ENCODE results near the gene AQP11.
"Not testable (repeated sequence)": the region's sequence is repeated elsewhere in the genome, so short reads cannot be mapped to it uniquely, and the experiment has no call there.

AQP11 gene

GRCh38 chr11:77589521-77590193 lies at the start of gene AQP11:
Gene AQP11 (plus strand): TSS chr11:77589953. CDS start chr11:77589993, 40 bp downstream.
- DNase-seq: peak; percentile 82

- DNase-seq: no peak
These were observed 47.5 kb upstream of the AQP11 start for GRCh38 chr11:77542296-77542695.

DNA sequence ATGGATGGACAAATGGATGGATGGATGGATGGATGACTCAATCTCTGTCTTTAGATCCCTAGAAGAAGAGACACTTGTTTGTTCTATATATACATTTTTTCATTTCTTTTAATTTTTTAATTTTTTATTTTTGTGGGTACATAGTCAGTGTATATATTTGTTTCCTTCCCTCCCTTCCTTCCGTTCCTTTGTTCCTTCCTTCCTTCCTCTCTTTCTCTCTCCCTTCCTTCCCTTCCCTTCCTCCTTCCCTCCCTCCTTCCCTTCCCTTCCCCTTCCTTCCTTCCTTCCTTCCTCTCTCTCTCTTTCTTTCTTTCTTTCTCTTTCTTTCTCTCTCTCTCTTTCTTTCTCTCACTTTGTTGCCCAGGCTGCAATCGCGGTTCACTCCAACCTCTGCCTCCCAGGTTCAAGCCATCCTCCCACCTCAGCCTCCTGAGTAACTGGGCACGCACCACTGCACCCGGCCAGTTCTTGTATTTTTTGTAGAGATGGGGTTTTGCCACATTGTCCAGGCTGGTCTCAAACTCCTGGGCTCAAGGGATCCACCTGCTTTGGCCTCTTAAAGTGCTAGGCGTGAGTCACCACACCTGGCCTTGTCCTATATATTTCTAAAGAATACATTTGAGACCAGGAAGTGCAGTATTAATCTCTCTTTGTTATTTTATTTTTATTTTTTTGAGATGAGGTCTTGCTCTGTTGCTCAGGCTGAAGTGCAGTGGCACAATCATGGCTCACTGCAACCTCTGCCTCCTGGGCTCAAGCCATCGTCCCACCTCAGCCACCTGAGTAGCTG lies 42.5 kb upstream of the AQP11 start:
- no peak for DNase-seq

DNA sequence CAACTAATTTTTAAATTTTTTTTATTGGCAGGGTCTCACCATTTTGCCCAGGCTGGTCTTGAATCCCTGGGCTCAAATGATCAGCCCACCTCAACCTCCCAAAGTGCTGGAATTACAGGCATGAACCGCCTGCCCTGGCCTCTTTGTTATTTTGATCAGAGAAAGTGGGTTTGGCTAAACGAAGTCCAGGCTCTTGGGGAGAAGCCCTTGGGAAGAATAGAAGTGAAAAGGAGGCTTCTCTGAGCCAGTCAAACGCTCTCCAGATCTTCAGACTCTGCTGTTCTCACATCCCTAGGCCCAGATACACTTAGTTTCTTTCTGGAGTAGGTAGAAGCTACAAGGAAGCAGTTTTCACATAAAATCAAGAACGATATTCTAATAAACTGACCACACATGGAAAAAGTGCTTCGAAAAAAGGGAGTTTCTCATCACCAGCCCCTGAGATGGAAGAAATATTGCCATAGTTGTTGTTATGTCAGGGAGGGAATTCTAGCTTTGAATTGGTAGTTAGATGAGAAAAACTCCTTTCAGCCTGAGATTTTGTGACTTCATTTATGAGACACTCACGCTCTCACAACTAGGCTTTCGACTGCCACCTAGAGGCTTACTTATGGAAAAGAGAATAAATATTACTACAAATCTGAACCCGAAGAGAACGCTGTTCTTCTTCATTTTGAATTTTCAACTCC lies 41.7 kb upstream of the AQP11 start:
- peak; percentile 28 for DNase-seq

- no peak for DNase-seq
These were observed 41.0 kb upstream of the AQP11 start for GRCh38 chr11:77548552-77549445.

DNA sequence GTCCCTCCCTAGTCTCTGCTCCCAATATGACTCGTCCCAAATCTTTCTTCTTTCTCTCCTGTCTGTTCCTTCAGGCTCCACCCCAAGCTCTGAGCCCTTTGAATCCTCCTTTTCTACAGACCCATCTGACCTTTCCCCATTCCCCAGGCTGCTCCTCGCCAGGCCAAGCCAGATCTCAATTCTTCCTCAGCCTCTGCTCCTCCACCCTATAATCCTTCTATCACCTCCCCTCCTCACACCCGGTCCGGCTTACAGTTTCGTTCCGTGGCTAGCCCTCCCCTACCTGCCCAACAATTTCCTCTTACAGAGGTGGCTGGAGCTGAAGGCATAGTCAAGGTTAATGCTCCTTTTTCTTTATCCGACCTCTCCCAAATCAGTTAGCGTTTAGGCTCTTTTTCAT lies 38.3 kb upstream of the AQP11 start:
- DNase-seq: not testable (repeated sequence)

GRCh38 chr11:77557553-77557952 lies 32.2 kb upstream of the AQP11 start:
- DNase-seq: no peak

DNA sequence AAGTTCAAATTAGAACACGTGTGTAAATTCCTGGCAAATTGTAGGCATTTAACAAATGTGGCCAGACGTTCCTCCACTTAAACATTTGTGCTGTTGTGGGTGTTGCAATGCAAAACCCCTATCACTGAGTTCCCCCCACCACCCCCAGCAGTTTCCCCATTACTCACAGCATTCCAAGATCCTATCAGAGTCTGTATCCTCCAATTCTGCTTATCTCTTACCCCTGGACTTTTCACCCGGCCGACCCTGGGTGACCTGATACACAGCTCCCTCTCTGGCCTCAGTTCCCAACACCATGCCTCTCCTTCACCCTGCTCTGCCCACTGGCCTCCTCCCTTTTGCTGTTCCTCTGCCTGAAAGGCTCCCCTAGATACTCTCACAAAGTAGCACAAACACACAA lies 31.4 kb upstream of the AQP11 start:
- no peak for DNase-seq

DNA sequence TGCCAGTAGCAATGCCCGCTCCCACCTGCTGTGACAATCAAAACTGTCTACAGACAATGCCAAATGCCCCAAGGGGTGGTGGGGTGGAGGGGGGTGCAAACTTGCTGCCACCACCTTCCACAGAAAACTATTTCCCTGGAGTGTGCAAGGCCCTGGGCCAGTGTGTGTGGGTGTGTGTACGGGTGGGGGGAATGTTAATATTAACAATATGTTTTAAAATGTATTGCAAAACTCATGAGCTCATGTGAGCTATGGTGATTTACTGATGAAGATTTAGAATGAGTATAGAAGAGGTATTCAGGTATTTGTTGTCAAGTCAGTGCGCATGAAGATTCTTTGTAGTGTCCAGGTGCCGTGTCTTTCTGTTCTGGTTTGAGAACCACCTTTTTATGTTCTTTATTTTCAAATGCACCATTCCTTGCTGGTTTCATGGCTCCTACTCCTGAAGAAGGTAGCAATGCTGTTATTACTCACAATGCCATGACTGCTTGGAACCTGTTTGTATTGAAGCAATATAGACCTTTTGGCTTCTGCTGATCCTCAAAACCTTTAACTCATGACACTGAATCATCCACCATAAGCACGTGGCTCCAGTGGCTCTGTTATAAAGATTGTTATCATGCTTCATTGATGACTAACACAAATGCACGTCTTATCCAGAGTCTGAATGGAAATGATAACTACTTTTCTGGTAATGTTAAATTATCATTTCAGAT lies 29.9 kb upstream of the AQP11 start:
- no peak for DNase-seq

DNA sequence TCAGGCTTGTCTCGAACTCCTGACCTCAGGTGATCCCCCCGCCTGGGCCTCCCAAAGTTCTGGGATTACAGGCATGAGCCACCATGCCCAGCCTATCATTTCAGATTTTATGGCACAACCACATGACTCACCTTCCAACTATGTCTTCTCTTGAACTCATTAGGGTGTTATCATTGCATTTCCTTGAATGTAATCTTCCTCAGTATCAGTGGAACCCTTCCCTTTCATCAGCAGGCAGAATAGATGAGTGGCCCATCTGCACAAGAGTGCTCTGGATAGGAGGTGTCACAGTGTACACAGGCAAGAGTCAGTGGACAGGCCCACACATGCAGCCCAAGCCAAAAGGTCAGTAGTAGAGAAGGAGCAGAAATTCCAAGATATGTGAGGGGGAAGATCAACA lies 29.1 kb upstream of the AQP11 start:
- DNase-seq: no peak

DNA sequence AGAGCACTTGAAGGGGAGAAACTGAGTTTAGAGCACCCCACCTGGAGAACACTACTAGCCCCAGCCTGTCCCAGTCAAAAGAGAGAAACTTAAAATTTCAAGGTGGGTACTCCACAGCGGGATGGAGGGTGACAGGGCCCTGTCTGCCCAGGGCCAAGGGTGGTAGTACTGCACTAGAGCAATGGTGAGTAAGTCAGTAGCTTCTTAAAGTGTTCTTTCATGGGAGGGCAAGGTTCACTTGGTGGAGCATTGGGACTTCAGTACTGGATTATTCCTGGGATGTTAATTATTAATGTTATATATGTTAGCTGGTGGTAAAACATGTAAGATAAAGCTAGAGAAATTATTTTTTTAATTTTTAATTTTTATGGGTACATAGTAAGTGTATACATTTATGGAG lies 28.5 kb upstream of the AQP11 start:
- DNase-seq: no peak

DNA sequence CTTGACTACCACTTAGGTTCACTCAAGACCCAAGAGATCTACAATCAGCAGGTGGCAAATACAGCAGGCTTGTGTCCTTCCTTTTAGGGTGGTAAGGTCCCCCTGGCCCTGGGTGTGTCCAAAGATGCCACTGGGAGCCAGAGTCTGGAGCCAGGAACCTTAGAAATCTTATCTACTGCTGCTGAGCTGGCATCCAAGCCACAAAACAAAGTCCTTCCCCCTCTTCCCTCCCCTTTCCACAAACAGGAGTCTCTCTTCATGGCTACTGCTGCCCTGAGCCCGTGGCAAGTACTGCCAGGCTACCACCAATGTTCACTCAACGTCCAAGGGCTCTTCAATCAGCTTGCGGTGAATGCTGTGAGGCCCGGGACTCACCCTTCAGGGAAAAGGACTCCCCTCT lies 21.4 kb upstream of the AQP11 start:
- no peak for DNase-seq

DNA sequence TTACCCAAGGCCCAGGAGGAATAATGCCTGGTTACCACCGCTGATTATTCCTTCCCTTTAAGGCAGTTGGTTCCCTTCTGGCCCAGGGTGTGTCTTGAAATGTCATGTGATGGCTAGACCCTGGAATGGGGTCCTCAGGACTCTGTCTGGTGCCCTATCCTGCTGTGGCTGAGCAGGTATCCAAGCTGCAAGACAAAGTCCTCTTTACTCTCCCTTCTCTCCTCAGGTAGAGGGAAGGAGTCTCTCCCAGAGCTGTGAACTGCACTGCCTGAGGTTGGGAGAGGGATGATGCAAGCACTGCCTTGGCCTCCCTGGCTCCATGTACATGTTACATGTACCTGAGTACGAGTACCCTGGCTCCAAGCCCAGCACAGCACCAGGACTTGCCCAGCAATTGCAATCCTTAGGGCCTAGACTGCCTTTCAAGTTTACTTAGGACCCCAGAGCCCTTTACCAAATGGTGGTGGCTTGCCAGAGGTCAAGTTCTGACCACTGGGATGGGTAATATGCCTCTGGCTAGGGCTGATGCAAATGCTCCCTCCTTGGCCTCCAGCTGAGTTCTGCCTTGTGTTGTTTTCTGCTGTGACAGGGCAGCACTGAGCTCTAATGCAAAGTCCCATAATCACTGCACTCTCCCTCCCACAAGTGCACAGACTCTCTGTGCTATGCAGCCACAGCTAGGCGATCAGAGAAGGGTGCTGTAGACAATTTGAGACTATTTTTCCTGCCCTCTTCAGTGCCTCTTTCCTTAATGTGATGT lies 20.7 kb upstream of the AQP11 start:
- no peak for DNase-seq

DNA sequence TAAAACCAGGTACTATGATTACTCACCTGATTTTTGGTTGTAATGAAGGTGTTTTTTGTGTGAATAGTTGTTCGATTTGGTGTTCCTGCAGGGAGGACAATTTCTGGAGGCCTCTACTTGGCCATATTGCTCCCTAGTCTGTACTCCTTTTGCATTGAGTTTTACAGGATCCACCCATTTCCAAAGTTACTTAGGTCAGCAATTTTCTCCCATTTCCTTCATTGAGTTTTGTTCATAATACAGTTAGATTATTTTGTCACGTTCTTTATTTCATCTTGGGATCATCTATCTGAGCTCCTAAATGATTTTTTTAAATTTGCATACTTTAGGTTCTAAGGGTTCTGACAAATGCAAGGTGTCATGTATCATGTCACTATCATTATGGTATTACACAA lies 20.1 kb upstream of the AQP11 start:
- DNase-seq: no peak

- not testable (repeated sequence) for DNase-seq
These were observed 18.9 kb upstream of the AQP11 start for GRCh38 chr11:77570896-77571295.

GRCh38 chr11:77575428-77575827 lies 14.3 kb upstream of the AQP11 start:
- not testable (repeated sequence) for DNase-seq

GRCh38 chr11:77580712-77581337 lies 8.9 kb upstream of the AQP11 start:
- no peak for DNase-seq

DNA sequence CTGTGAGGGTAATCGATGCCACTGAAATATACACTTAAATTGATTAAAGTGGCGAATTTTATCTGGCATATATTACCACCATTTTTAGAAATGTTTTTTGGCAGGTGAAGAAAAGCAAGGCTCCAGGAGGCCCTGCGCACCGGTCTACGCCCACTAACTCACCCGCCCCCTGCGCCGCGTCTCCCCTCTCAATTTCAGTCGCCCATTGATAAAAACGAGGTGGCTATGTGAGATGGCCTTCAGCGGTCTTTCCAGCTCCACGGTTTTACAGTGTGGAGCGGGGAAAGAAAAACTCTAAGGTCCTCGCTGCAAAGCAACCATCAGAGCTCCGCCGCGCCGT lies 602 bp upstream of the AQP11 start:
- no peak for DNase-seq

DNA sequence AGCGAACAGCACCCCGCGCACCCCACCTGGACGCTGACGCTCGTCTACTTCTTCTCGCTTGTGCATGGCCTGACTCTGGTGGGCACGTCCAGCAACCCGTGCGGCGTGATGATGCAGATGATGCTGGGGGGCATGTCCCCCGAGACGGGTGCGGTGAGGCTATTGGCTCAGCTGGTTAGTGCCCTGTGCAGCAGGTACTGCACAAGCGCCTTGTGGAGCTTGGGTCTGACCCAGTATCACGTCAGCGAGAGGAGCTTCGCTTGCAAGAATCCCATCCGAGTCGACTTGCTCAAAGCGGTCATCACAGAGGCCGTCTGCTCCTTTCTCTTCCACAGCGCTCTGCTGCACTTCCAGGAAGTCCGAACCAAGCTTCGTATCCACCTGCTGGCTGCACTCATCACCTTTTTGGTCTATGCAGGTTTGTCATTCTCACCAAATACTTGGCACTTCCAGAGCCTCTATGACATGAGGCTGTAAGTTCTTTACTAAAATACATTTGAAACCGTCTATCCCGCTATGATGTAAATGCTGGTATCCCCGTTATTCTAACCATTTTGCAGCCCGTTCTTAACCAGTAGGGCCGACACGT lies 535 bp downstream of the AQP11 start:
- DNase-seq: no peak

GRCh38 chr11:77592727-77593126 lies 3.0 kb downstream of the AQP11 start:
- no peak for DNase-seq

GRCh38 chr11:77593883-77594282 lies 4.1 kb downstream of the AQP11 start:
- no peak for DNase-seq

Measured in stimulated activated CD4-positive, alpha-beta T cell treated with anti-CD3 and anti-CD28 coated beads, Interleukin-15, amount 100 ng/mL, for 24 hours (primary cell).